Hematopoietic multipotent progenitor cell treated with erythropoietin and hydrocortisone succinate and interleukin-3 and kit ligand, for 8 days (in vitro differentiated cells): Measurements from ENCODE around the gene PI4KA.
A peak's percentile ranks its signal among the peaks of the same experiment; 100 is the strongest.

Source experiments
- DNase-seq: peaks from one replicate; pipeline ENCODE4 v3.0.0-alpha.2; 2015

Gene PI4KA

DNA sequence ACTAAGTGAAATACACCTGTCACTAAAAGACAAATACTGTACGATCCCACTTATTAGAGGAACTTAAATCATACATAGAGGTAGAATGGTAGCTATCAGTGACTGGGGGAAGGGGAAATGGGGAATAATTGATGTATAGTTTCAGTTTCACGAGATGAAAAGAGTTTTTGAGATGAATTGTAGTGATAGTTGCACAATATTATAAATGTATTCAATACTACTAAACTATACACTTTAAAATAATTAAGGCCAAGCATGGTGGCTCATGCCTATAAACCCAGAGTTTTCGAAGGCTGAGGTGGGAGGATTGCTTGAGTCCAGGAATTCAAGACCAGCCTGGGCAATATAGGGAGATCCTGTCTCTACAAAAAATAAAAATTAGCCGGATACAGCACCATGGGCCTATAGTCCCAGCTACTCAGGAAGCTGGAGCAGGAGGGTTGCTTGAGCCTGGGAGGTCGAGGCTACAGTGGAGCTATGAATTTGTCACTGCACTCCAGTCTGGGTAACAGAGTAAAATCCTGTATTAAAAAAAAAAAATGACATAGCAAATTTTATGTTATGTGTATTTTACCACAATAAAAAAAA lies 44.3 kb downstream of the PI4KA start:
- no peak for DNase-seq

DNA sequence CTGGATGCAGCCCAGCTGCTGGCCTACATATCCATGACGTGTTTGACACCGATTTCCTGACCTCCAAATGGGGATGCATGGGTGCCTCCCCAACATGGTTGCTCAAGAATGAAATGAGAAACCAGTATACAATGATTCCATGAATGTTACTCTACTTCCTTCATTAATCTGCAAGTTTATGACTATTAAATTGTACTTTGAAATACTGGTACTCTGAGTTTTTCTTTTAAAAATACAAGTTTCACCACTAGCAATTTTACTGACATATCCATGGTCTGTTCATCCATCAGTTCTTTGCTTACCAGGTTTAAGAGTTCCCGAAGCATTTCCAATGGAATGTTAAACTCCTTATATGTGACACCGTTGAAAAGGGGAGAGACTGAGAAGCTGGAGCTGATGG lies 45.6 kb downstream of the PI4KA start:
- no peak for DNase-seq

DNA sequence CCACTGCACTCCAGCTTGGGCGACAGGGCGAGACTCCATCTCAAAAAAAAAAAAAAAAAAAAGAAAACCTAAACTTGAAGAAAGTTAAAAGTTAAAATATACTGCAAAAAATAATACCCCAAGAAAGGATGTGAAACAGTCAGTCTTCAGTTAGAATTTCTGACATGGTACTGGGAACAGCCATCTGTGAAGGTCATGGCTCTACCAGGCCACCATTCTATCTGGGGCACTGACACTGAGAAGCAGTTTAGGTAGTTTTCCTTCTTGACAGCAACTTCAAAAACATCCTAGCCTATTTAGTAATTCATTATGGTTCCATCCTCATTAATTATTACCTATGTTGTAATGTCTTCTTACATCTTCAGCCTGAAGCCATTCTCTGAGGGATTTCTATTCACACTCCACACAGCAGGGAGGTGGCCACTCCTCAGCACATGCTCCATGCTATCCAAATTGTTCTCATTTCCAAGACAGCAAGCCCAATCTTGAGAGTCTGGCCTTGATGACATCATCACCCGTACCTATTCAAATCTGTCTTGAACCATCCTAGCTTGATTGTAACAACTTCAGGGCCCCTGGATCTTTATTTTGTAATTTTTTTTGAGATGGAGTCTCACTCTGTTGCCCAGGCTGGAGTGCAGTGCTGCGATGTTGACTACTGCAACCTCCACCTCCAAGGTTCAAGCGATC lies 46.5 kb downstream of the PI4KA start:
- DNase-seq: no peak

DNA sequence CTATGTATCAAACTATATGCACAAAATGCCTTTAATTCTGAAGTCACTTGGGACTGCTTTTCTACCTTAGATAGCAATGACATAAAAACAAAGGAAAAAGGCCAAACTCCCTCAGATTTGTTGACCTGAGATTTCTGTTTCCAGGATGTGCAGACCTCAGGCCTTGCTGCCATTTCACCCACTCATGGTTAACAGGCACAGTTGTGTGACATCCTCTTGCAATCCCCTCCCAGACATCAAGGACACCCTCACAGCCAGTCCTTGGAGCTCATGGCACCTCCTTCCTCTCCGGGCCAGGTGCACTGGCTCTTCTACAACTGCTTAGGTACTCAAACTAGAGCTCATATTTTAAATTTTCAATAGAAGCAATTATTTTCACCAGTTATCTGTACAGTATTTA lies 47.4 kb downstream of the PI4KA start:
- DNase-seq: no peak

DNA sequence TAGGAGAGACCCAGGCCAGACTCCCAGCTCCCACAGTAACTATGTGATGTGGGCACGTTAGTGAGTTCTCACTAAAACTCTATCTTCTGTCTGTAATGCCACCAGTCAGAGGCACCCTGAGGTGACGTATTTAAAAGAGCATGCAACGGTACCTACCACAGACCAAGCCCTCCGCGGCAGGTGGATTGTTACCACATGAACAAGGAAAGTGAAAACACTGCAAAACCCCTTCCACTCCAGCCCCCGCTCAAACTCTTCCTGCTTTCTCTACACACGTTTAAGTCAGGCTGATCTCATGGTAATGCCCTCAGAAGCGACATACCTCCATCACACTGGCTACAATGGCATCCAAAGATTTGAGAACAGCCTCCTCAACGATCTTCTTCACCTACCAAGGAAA lies 48.0 kb downstream of the PI4KA start:
- DNase-seq: no peak

DNA sequence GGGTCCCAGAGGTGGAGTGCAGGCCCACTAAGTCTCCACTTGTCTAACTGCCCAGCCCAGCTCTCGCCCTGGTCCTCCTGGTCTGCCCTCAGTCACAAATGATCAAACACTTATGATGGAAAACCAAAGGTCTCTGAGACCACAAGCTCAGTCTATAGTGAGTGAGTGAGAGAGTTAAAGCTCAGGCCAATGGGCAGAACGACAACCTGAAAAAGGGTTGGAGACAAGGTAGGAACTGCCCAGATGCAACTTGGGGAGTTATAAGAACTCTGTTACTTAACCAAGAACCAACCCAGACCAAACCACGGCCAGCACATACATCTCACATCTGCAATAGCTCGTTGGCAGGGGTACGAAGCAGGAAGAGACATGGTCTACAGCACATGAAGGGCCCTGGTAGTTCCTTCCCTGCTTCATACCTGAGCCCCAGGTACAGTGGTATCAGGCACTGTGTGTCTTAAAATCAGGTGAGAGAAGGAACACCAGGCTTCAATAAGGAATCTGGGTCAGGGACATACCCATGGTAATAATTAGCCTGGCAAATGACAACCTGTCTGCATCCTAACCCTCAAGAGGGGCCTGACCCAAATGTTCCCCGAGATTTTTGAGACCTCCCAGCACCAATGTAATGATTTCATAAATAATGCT lies 48.9 kb downstream of the PI4KA start:
- no peak for DNase-seq

DNA sequence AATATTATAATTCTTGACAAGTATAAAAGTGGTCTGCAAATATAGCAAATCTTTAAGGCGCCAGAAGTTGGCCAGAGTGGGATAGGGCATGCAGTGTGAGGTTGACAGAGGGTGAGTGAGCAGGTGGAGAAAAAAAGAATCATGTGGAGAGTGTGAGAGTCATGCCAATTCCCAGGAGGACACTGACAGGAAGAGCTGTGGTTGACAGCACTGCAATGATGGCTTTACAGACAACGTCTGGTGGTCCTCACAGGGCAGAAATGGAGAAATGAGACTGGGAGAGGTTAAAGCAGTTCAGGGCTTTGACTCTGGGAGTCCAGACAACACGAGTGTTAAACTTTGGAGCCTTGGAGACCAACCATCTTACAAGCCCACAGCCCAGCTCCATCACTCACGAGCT lies 49.8 kb downstream of the PI4KA start:
- DNase-seq: no peak

DNA sequence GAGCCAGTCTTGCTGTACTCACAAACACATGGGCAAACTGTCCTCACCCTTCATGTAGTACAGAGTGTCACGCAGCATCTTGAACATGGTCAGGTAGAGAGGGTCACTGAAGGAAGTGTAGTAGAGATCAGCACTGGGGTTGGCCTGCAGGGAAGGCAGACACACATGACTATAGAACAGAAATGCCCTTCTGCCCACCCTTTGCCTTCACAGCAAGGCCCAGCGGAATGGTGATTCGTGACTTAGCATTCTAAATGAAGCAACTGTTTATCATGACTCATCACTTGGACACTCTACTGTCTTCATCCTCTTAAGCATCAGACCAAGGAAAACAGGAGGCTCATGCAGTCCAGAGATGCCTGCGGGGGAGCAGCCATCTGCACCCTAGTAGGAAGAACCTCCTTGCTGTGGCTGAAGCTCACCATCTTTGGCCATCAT lies 51.3 kb downstream of the PI4KA start:
- no peak for DNase-seq

DNA sequence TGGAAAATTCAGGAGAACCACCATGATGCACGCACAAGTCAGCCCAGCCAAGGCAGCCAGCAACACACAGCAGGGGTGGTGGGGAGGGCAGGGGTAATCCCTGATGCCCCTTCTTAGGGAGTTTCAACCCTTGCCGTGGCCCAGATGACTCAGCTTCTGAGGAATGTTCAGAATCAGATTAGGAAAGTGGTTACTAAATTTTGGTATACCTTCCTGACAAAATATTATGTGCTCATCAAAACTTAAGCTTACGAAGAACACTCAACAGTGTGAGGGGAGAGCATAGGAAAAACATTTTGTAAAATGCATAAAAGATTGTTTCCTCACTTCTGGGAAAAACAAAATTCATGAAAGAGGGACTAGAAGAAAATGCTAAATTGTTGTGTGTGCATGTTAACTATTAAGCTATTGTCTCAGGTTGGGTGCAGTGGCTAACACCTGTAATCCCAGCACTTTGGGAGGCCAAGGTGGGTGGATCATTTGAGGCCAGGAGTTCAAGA lies 52.6 kb downstream of the PI4KA start:
- DNase-seq: no peak

DNA sequence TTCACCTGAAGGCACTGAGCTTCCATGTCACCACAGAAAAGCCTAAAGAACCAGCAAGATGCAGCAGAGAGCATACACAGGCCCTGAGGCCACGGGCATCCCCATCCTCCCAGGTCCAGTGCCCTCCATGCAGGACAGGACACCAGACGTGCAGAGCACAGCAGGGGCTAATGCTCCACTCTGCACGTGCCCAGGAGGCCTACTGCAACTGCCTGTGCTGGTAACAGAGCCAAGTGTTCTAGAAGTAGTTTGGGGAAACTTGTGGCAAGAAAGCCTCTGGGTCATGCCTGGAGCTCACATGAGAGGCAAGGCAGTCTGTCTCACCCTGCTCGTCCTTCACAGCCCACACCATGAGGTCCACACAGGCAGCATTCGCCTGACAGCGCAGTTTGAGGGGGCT lies 54.0 kb downstream of the PI4KA start:
- DNase-seq: no peak

DNA sequence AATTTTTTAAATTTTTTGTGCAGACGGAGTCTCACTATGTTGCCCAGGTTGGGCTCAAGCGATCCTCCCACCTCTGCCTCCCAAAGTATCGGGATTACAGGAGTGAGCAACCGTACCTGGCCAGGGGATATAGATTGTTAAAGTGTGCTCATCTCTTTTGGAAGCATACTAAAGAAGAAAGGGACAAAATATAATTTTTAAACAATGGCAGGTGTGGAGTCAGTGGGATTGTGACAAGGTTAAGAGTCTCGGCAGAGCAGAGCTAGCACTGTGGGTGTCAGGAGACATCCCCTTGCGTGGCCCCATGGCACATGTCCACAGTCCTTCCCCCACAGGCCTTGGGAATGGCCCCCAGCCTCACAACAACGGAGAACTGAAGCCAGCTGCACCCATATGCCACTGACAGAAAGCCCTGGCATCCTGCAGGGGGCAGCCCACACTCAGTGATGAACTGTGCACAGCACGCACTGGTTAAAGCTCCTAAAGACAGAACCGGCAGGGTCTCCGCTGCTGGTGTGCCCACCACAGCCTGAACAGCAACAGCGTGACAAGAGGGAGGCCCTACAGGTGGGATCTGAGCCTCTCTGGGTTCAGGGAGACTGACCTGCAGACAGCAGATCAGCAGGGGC lies 54.8 kb downstream of the PI4KA start:
- peak; percentile 59 for DNase-seq

DNA sequence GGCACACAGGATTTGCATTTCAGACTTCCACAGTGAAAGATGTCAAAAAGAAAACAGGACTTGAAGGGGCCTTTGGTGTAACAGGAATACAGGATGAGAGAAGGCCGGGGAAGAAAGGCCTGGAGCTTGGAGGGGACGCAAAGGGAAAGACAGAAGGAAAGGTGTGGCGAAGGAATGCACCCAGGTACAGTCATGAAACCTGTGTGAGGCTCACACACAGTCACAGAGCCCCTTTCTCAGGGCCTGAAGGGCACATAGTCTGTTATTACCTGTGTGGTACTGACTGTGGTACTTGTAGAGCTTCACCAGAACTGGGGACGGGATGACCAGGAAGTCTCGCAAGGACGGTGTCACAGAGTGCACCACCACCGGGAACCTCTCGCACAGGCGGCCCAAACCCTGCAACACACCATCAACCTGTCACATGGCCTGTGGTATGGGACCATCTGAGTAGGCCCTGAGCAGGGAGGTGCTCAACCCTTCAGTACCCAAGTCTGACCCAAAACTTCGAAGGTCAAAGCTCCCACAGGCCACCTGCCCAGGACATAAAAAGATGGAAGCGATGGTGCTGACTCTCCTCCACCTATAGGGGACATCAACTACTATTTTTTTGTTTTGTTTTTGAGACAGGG lies 55.6 kb downstream of the PI4KA start:
- no peak for DNase-seq

DNA sequence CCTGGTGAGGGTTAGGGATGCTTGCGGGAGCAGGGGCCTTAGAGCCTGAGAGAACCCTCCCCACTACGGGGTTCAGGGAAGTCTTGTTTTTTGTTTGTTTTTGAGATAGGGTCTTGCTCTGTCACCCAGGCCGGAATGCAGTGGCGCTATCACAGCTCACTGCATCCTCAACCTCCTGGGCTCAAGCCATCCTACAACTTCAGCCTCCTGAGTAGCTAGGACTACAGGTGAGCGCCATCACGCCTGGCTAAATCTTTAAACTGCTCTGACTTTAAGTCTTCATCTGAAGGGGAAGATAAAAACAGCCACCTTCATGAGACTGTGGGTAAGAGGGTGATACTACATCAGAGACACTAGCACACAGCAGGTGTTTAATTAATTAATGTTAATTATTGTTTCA lies 56.2 kb downstream of the PI4KA start:
- no peak for DNase-seq

DNA sequence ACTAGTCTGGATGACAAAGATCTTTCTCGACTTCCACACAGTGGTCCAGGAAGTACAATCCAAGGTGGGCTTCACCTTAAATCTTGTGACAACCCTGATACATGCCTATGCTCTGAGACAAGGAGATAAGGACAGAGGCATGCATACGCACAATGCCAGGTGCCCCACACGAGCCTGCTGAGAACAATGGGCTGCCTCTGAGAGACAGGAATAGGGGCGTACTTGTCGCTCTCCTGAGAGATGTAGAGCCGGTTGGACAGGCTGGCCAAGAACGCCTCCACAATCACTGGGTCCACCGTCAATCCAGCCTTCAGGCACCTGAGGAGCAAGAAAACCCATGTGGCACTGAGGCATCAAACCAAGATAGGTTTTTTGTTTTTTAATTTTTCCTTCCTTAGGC lies 59.2 kb downstream of the PI4KA start:
- DNase-seq: no peak

DNA sequence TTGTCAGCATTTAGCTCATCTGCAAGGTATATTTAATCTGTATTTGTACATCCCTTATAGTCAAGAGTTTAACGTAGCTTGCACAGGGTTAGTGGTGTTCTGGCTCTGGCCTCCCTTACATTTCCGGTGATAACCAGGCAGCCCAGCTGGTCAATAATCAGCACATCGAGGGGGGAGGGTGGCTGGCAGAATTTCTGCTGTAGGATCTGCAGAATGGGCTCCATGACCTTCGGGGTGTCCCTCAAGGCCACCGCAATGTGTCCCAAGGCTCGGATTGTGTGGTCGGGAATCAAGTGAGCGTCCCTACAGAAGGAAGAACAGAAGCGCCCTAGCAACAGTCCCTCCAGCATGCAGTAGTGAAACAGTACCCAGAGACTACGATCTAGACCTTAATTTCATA lies 59.6 kb downstream of the PI4KA start:
- no peak for DNase-seq

DNA sequence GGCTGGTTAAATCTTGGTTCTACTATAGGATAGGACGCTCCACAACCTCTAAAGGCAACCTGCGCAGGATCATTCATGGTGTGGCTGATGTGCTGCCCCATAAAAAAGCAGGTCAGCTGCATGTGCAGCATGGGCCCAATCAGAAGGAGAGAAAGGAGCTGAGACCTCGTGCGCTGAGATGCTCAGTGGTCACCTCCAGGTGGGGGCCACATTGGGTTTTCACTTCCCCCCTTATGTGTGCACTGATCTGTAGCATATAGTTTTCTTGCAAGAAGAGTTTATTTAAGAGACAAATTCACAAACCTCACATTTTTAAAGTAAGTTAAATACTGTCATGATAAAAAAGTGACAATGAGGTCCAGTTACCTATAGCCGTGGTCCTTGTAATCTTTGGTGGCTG lies 60.4 kb downstream of the PI4KA start:
- DNase-seq: no peak

DNA sequence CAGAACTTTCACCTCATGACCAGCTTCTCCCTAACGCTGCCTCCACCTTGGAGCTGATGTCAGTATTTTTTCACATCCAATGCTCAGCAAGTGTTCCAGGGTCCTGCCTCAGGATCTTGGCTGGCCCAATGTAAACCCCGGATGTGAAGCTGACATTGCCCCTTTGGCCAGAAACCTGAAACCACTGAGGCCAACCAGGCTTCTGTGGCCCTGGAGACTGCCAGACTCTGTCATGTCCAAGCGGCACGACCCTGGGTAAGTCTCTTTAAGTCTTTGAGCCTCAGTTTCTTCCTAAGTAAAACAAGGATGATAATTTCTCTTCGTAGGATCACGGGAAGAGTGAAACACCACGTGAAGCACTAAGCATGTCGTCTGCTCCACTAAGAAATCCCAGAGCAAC lies 61.9 kb downstream of the PI4KA start:
- no peak for DNase-seq

DNA sequence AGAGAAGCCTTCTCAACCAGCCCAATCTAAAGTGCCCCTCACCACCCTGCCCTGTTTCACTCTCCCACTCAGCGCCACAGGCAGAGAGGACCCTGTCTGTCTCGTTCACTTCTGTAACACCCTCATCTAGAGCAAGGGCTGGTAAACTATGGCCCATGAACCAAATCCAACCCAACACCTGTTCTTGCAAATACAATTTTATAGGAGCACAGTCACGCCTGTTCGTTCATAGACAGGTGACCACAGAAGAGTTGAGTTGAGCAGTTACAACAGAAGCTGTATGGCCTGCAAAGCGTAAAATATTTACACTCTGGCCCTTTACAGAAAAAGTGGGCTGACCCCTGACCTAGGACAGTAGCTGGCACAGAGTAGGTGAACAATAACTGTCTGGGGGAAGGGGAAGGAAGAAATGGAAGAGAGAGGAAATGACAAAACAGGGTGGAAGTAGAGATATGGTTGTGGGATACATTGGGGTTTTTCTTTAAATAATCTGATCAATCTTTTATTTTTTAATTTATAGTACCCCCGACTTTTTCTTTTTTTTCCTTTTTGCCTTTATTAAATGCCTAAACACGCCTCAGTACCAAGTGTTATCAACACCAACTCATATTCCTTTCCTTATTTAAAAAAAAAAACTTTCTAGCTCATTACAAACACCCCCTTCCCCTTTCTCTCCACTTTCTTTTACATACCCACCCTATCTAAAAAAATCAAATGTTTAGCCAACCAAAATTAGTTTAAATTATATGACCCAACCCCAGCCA lies 63.8 kb downstream of the PI4KA start:
- DNase-seq: no peak

DNA sequence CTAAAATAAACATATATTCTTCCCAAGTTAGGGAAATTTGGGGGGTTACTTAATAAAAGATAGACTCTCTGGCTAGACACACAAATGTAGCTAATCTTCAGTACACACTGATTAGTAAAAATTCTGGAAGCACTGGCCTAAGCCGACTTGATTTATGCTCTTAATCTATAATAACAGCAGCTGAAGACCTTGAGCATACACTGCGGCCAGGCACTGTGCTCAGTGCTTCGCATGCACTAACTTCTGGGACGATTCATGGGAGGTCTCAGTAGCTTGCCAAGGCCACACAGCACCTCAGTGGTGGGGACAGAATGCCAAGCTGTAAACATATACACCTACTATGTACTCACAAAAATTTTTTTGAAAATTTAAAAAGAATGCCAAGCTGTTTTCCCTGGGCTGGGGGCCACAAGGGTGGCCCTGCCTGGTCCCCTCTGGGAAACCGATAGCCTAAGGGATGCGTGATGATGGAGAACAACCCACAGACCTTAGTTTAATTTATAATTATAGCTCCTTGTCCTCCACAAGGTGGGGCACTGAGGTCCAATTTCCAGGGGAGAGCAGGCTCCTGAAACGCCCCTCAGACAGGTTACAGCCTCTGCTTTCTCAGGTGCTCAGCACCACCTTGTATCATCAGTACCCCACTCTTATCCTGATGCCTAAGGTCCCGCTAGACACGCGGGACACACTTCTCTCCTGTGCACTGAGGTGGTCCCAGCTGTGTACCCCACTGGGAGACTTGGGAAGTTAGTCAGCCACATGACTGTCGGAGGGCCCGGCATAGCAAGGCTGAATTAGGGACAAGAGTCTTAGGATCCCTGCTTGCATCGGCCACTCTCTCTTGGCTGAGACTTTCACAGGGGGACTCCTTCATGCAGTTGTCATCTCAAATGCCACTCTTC lies 64.6 kb downstream of the PI4KA start:
- no peak for DNase-seq

DNA sequence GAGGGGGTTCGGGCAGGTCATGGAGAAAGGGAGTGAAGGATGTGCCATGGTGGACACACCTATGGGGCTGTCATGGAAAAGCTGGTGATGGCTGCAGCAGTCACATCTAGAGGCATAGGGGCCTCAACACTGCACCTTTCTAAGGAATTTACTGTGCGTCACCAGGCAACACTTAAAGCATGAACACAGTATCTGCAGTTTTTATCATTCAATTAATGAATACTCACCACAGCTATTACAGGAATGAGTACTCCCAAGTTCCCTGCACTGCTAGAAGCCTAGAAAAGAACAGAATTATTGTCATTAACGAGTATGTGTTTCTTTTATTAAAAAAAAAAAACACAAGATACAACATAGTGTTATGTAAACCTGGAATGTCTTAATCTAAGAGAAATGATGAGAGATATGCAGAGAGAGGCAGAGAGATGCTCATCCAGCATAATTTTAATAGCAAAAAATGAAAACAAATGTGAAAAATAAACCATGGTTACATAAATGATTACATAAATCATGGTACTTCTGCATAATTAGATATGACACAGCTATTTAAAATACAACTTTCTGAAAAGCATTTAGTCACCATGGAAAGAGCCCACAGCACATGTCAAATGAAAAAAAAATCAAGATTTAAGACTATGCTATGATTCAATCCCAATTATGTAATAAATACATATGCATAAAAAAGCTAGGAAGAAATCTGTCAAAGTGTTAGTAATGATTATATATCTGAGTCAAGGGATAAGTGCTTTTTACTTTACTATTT lies 65.5 kb downstream of the PI4KA start:
- no peak for DNase-seq
